Neural crest cell (in vitro differentiated cells): ENCODE data around the gene BEAN1. TPM values are rescaled to one million over a fixed set of nuclear protein-coding genes. Genes with fewer than 3 reads are reported as not detected.
A peak's percentile ranks its signal among the peaks of the same experiment; 100 is the strongest.

Source experiments
- DNase-seq: peaks from one replicate; pipeline ENCODE4 v3.0.0; 2021; ENCODE audit warnings: low read depth, mixed read lengths, low spot score
- H3K27ac Mint-ChIP-seq: one replicate; pipeline ENCODE4 v1.8.0; 2021; ENCODE audit warnings: mild to moderate bottlenecking, mixed read lengths; ENCODE audit not compliant: unreplicated experiment
- H3K27me3 Mint-ChIP-seq: 2 replicates; pipeline ENCODE4 v1.8.0; 2021; ENCODE audit warnings: low read depth, mild to moderate bottlenecking, mixed read lengths
- H3K36me3 Mint-ChIP-seq: 2 replicates; pipeline ENCODE4 v1.8.0; 2021; ENCODE audit warnings: low read depth, mild to moderate bottlenecking, mixed read lengths
- H3K4me1 Mint-ChIP-seq: 2 replicates; pipeline ENCODE4 v1.8.0; 2021; ENCODE audit warnings: mixed read lengths
- H3K4me3 Mint-ChIP-seq: one replicate; pipeline ENCODE4 v1.8.0; 2021; ENCODE audit warnings: mild to moderate bottlenecking, mixed read lengths
- H3K9me3 Mint-ChIP-seq: 2 replicates; pipeline ENCODE4 v1.8.0; 2021; ENCODE audit warnings: mixed read lengths
- CTCF ChIP-seq: fragments of 200-600 bp; sonication (generic); conservative IDR thresholded peaks from 2 replicates; pipeline ENCODE4 v1.5.0; 2021; ENCODE audit warnings: antibody characterized with exemption, mild to moderate bottlenecking
- long read RNA-seq: library from polyadenylated mRNA; unstranded; transcript quantifications from one replicate; pipeline ENCODE4 v2.0.0, GENCODE V29; 2020
- total RNA-seq: library from RNA; stranded (reverse); gene quantifications from 2 replicates; pipeline ENCODE4 v1.2.1, GENCODE V29; 2021

The BEAN1 gene, protein sequence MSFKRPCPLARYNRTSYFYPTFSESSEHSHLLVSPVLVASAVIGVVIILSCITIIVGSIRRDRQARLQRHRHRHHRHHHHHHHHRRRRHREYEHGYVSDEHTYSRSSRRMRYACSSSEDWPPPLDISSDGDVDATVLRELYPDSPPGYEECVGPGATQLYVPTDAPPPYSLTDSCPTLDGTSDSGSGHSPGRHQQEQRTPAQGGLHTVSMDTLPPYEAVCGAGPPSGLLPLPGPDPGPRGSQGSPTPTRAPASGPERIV
- 1.5 TPM in 2 replicates for total RNA-seq
- long read RNA-seq = 0 reads

GRCh38 chr16:66427036-66427860 is at the start of gene BEAN1:
Gene BEAN1, plus strand, starts transcription at chr16:66427295. Its CDS starts 10,382 bp downstream, at chr16:66437677.
- H3K36me3 Mint-ChIP-seq = no peaks in the 10 kb centered on the region
- peak; percentile 29 for DNase-seq
- H3K4me1 Mint-ChIP-seq = peaks cover 5% of the 10 kb centered on the region
- no peak for TF ChIP-seq CTCF
- no peaks in the 10 kb centered on the region for H3K9me3 Mint-ChIP-seq
- peaks cover 80% of the 10 kb centered on the region for H3K27me3 Mint-ChIP-seq
- H3K27ac Mint-ChIP-seq = no peak within 1 kb of the TSS
- H3K4me3 Mint-ChIP-seq = peak within 1 kb of the TSS; percentile 71

GRCh38 chr16:66377324-66377723 is 49.8 kb upstream of the BEAN1 start:
- no peak overlapping the region for H3K4me3 Mint-ChIP-seq
- peaks cover 13% of the 10 kb centered on the region for H3K4me1 Mint-ChIP-seq
- H3K36me3 Mint-ChIP-seq = peaks cover 5% of the 10 kb centered on the region
- H3K9me3 Mint-ChIP-seq = peaks cover 10% of the 10 kb centered on the region
- H3K27me3 Mint-ChIP-seq = no peaks in the 10 kb centered on the region
- no peak for TF ChIP-seq CTCF
- H3K27ac Mint-ChIP-seq = no peak overlapping the region
- no peak for DNase-seq

- Mint-ChIP-seq H3K27ac (no peak overlapping the region), H3K9me3 (peaks cover 10% of the 10 kb centered on the region)
- no peak for TF ChIP-seq CTCF
Observed at GRCh38 chr16:66378741-66379570, 48.1 kb upstream of the BEAN1 start.

DNA sequence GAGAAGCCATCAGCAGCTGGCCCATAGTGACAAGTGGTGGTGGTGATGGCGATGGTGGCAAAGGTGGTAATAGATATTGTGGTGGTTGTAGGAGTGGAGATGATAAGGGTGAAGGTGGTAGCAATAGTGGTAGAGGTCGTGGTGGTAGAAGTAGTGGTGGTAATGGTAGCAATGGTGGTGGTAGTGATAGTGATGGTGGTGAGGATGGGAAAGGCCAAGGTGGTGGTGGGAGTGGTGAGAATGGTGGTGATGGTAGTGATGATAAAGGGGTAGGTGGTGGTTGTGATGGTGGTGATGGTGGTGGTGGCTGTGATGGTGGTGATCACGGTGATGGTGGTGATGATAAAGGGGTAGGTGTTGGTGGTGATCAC is 47.5 kb upstream of the BEAN1 start:
- H3K27me3 Mint-ChIP-seq = no peaks in the 10 kb centered on the region
- H3K36me3 Mint-ChIP-seq = peaks cover 5% of the 10 kb centered on the region
- no peak overlapping the region for H3K4me3 Mint-ChIP-seq
- H3K9me3 Mint-ChIP-seq = peaks cover 10% of the 10 kb centered on the region
- TF ChIP-seq CTCF = no peak
- no peak for DNase-seq
- no peak overlapping the region for H3K27ac Mint-ChIP-seq
- H3K4me1 Mint-ChIP-seq = peaks cover 13% of the 10 kb centered on the region

More at GRCh38 chr16:66378741-66379570, 48.1 kb upstream of the BEAN1 start:
- Mint-ChIP-seq H3K36me3 (peaks cover 5% of the 10 kb centered on the region), H3K27me3 (no peaks in the 10 kb centered on the region), H3K4me1 (peaks cover 13% of the 10 kb centered on the region), H3K4me3 (no peak overlapping the region)
- no peak for DNase-seq

DNA sequence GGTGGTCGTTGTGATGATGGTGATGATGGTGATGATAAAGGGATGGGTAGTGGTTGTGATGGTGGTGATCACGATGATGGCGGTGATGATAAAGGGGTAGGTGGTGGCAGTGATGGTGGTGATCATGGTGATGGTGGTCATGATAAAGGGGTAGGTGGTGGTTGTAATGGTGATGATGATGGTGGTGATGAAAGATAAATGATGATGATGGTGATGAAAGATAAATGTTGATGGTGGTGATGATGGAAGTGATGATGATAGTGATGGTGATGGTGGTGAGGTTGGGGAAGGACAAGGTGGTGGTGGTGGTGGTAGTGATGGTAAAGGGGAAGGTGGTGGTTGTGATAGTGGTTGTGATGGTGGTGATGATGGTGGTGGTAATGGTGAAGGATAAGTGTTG is 46.7 kb upstream of the BEAN1 start:
- DNase-seq = no peak
- Mint-ChIP-seq H3K27me3 (no peaks in the 10 kb centered on the region), H3K4me3 (no peak overlapping the region), H3K27ac (no peak overlapping the region), H3K9me3 (peaks cover 10% of the 10 kb centered on the region), H3K4me1 (peaks cover 13% of the 10 kb centered on the region), H3K36me3 (peaks cover 5% of the 10 kb centered on the region)
- TF ChIP-seq CTCF = no peak
